OCI-LY7 (cell line): Measurements from ENCODE around the gene SLIRP. TPM values are rescaled to one million over a fixed set of nuclear protein-coding genes. Genes with fewer than 3 reads are reported as not detected.

Experiments used
- BruUV-seq: library from RNA; stranded (reverse); fragments of 400-500 nt; replicated peaks from 2 replicates; lab custom pipeline; 2021; lab: Mats Ljungman, UMichigan
- CTCF ChIA-PET: fragments of 300-600 bp; sonication (Branson Sonifier 250); formaldehyde crosslinking; loops from one replicate; lab custom pipeline; 2022; ENCODE audit warnings: antibody characterized with exemption; ENCODE audit not compliant: unreplicated experiment; lab: Charles Lee
- POLR2A ChIA-PET: fragments of 300-600 bp; sonication (Branson Sonifier 250); formaldehyde crosslinking; loops from one replicate; lab custom pipeline; 2022; ENCODE audit warnings: antibody characterized with exemption; lab: Charles Lee
- DNase-seq: peaks from one replicate; pipeline ENCODE4 v3.0.0-alpha.2; 2015; ENCODE audit warnings: low spot score
- H2AFZ ChIP-seq: fragments of 200-600 bp; sonication (generic), shearing (Covaris generic); 2 replicates; pipeline ENCODE4 v1.6.1; 2014; ENCODE audit warnings: mild to moderate bottlenecking, antibody characterized with exemption, low read length, moderate library complexity
- H3K27ac ChIP-seq: fragments of 200-600 bp; sonication (generic); 2 replicates; pipeline ENCODE4 v1.5.1; 2014; ENCODE audit warnings: mixed run types, low read depth, mild to moderate bottlenecking, moderate library complexity, low read length, inconsistent platforms; ENCODE audit not compliant: poor library complexity, severe bottlenecking
- H3K36me3 ChIP-seq: fragments of 200-600 bp; sonication (generic); 2 replicates; pipeline ENCODE4 v1.6.1; 2014; ENCODE audit warnings: mild to moderate bottlenecking, antibody characterized with exemption, low read length, moderate library complexity, mixed read lengths; ENCODE audit not compliant: insufficient read depth
- H3K4me1 ChIP-seq: fragments of 200-600 bp; sonication (generic); 2 replicates; pipeline ENCODE4 v1.5.1; 2014; ENCODE audit warnings: mild to moderate bottlenecking, low read length; ENCODE audit not compliant: insufficient read depth, poor library complexity, severe bottlenecking
- H3K4me2 ChIP-seq: fragments of 200-600 bp; sonication (generic); 2 replicates; pipeline ENCODE4 v1.6.1; 2014; ENCODE audit warnings: mild to moderate bottlenecking, low read length
- H3K4me3 ChIP-seq: fragments of 200-600 bp; sonication (generic); 2 replicates; pipeline ENCODE4 v1.5.1; 2014; ENCODE audit warnings: mild to moderate bottlenecking, low read depth, low read length; ENCODE audit not compliant: poor library complexity, severe bottlenecking
- H3K79me2 ChIP-seq: fragments of 200-600 bp; sonication (generic); 2 replicates; pipeline ENCODE4 v1.6.1; 2016; ENCODE audit warnings: low read depth, mild to moderate bottlenecking, low read length, moderate library complexity, mixed read lengths; ENCODE audit not compliant: insufficient read depth
- H3K9me2 ChIP-seq: fragments of 200-600 bp; sonication (generic); 2 replicates; pipeline ENCODE4 v1.6.1; 2016; ENCODE audit warnings: mild to moderate bottlenecking, low read length, mixed read lengths; ENCODE audit not compliant: insufficient read depth
- H3K9me3 ChIP-seq: fragments of 200-600 bp; sonication (generic); 2 replicates; pipeline ENCODE4 v1.6.1; 2014; ENCODE audit warnings: mild to moderate bottlenecking, mixed run types, low read length, mixed read lengths
- H4K20me1 ChIP-seq: fragments of 200-600 bp; sonication (generic); 2 replicates; pipeline ENCODE4 v1.6.1; 2014; ENCODE audit warnings: mild to moderate bottlenecking, antibody characterized with exemption, low read length, moderate library complexity, mixed read lengths; ENCODE audit not compliant: insufficient read depth
- CTCF ChIP-seq: fragments of 200-600 bp; sonication (generic); conservative IDR thresholded peaks from 2 replicates; pipeline ENCODE4 v1.5.1; 2014; ENCODE audit warnings: mild to moderate bottlenecking, antibody characterized with exemption, low read length, moderate library complexity, mixed read lengths
- EZH2phosphoT487 ChIP-seq: fragments of 200-600 bp; sonication (generic); IDR thresholded peaks from 2 replicates; pipeline ENCODE4 v1.6.1; 2018; ENCODE audit warnings: low read depth, borderline replicate concordance, mild to moderate bottlenecking, mixed run types, antibody characterized with exemption, low read length, moderate library complexity, mixed read lengths
- intact Hi-C: fragments of 100-400 bp; cut with micrococcal nuclease; formaldehyde crosslinking; loops from one replicate; pipeline ENCODE4 v1.10.0; 2022; ENCODE audit not compliant: unreplicated experiment
- total RNA-seq, 2 experiments: library from RNA; depleted of rRNA in 1 of 2; stranded (reverse); fragments of >200 nt in 1 of 2; shearing (Covaris generic) in 1 of 2; gene quantifications; 2 replicates each; pipeline ENCODE4 v1.2.3, GENCODE V29; 2014 to 2022

SLIRP gene
- total RNA-seq, 2 experiments from 2014 or later: 147 to 159 TPM

- TF ChIP-seq CTCF: peak; percentile 72
- TF ChIP-seq EZH2phosphoT487: no peak
- ChIA-PET CTCF (interaction anchor here (0.6 kb wide), 1 partner anchor 466 kb away, joined by 3 read pairs; no protein-coding TSS in a partner anchor), POLR2A (interaction anchor here (0.8 kb wide), 1 partner anchor 13 kb away, joined by 3 read pairs; no protein-coding TSS in a partner anchor)
These were observed 564 bp upstream of the SLIRP start for GRCh38 chr14:77707355-77707723.

GRCh38 chr14:77708749-77709148 lies 846 bp downstream of the SLIRP start:
- Histone ChIP-seq H3K4me3 (peak overlapping the region; percentile 85), H2AFZ (no peak overlapping the region), H3K9me3 (no peaks in the 10 kb centered on the region), H3K4me2 (peak overlapping the region; percentile 93), H3K4me1 (peaks cover 31% of the 10 kb centered on the region), H3K27ac (peak overlapping the region; percentile 41), H4K20me1 (peaks cover 28% of the 10 kb centered on the region), H3K9me2 (no peaks in the 10 kb centered on the region), H3K79me2 (peaks cover 78% of the 10 kb centered on the region), H3K36me3 (peaks cover 67% of the 10 kb centered on the region)
- ChIA-PET CTCF (interaction anchor here (0.6 kb wide), 1 partner anchor 156 kb away, joined by 3 read pairs; no protein-coding TSS in a partner anchor), POLR2A (interaction anchor here (0.5 to 1.7 kb wide), 7 partner anchors 11 to 606 kb away, joined by 3 to 5 read pairs (median 3); no protein-coding TSS in a partner anchor)
- intact Hi-C loops: loop anchor here (2.0 to 5.0 kb wide), 3 partner anchors 51 to 250 kb away; partner anchors contain the start of genes ADCK1 and AHSA1
- TF ChIP-seq EZH2phosphoT487 (no peak), CTCF (no peak)
- TSS peak; percentile 84 for BruUV-seq
- DNase-seq: no peak

More at GRCh38 chr14:77707355-77707723, 564 bp upstream of the SLIRP start:
- H4K20me1 ChIP-seq: peaks cover 28% of the 10 kb centered on the region
- H3K4me3 ChIP-seq: peak overlapping the region; percentile 85
- H3K27ac ChIP-seq: peak overlapping the region; percentile 41
- no peaks in the 10 kb centered on the region for H3K9me3 ChIP-seq
- peak; percentile 23 for DNase-seq
- H3K79me2 ChIP-seq: peaks cover 66% of the 10 kb centered on the region
- TSS peak; percentile 78 for BruUV-seq
- peaks cover 31% of the 10 kb centered on the region for H3K4me1 ChIP-seq
- H3K36me3 ChIP-seq: peaks cover 68% of the 10 kb centered on the region
- intact Hi-C loops: loop anchor here (5.0 kb wide), 2 partner anchors 50 to 95 kb away; partner anchors contain the start of gene ADCK1
- H2AFZ ChIP-seq: peak overlapping the region; percentile 99
- peak overlapping the region; percentile 93 for H3K4me2 ChIP-seq
- no peaks in the 10 kb centered on the region for H3K9me2 ChIP-seq

GRCh38 chr14:77709412-77709811 lies 1.5 kb downstream of the SLIRP start:
- intact Hi-C loops: loop anchor here (2.0 to 5.0 kb wide), 3 partner anchors 52 to 251 kb away; partner anchors contain the start of genes ADCK1 and AHSA1
- no peak for DNase-seq
- POLR2A ChIA-PET: interaction anchor here (0.9 to 1.7 kb wide), 2 partner anchors 9 to 10 kb away, joined by 3 to 5 read pairs; no protein-coding TSS in a partner anchor
- Histone ChIP-seq H3K36me3 (peaks cover 67% of the 10 kb centered on the region), H3K4me1 (peaks cover 31% of the 10 kb centered on the region), H3K9me3 (no peaks in the 10 kb centered on the region), H3K9me2 (no peaks in the 10 kb centered on the region), H2AFZ (no peak overlapping the region), H3K4me3 (peak overlapping the region; percentile 85), H3K27ac (no peak overlapping the region), H4K20me1 (peaks cover 32% of the 10 kb centered on the region), H3K4me2 (peak overlapping the region; percentile 93), H3K79me2 (peaks cover 85% of the 10 kb centered on the region)
- BruUV-seq: no TSS peak
- no peak for TF ChIP-seq EZH2phosphoT487
- no peak for TF ChIP-seq CTCF
- CTCF ChIA-PET: no interaction called here
